H7 (cell line): ENCODE results near the gene KCNJ9. TPM values are rescaled to one million over a fixed set of nuclear protein-coding genes. Genes with fewer than 3 reads are reported as not detected.
"Not testable (repeated sequence)": the region's sequence is repeated elsewhere in the genome, so short reads cannot be mapped to it uniquely, and the experiment has no call there.

Experiments used
- DNase-seq: peaks from one replicate; pipeline ENCODE4 v3.0.0; 2012
- H3K27me3 ChIP-seq: 2 replicates; pipeline ENCODE4 v1.6.0; 2011; ENCODE audit warnings: mild to moderate bottlenecking, low read length; ENCODE audit not compliant: control insufficient read depth, insufficient read depth
- H3K36me3 ChIP-seq: replicated peaks from 2 replicates; pipeline ENCODE4 v1.5.1; 2011; ENCODE audit warnings: low read length; ENCODE audit not compliant: control insufficient read depth, insufficient read depth
- H3K4me3 ChIP-seq: 2 replicates; pipeline ENCODE4 v1.5.1; 2011; ENCODE audit warnings: low read depth, mild to moderate bottlenecking, control low read depth, low read length, moderate library complexity; ENCODE audit not compliant: insufficient read depth
- total RNA-seq: library from RNA; depleted of rRNA; stranded (reverse); fragments of >200 nt; shearing (Covaris generic); gene quantifications from 2 replicates; pipeline ENCODE4 v1.2.3, GENCODE V29; 2014; rRNA removed

KCNJ9 gene
- 0.07 TPM in 1 of 2 replicates, not detected in the other for total RNA-seq

DNA sequence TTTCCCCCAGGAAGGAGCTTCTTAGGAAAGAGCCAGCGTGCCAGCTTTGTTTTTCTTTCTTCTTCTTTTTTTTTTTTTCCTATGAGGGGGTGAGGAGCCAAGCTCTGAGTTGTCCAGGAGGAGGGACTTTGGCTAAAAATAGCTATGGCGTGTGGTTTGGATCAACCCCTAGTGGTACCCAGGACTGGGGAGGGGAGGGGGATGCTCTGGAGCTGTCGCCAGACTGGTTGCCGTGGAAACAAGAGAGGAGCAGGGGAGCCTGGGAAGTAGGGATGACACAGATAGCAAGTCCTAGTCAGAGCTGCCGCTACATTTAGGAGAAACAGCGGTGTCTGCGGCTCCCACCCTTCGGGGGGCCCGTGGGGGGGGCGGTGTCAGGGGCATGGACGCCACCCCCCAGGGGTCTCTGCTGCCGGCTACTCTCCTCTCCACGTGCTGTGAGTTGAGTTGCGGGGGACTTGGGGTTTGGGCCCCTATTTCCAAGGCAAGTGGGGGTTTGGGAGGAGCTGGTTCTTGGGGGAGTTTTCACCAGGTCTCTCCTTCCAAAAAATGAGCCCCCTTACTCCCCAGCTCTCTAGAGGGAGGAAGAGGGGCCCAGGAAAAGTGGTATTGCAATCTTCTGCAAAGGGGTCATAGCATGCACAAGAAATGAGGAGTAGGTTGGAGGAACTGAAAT lies at the start of gene KCNJ9:
Gene KCNJ9 (plus strand): TSS at position 278 of the 676 bp plus-strand sequence. CDS start 2,493 bp downstream, outside the sequence.
- Histone ChIP-seq H3K36me3 (no peaks in the 10 kb centered on the region), H3K27me3 (peaks cover 64% of the 10 kb centered on the region), H3K4me3 (no peak within 1 kb of the TSS)
- DNase-seq: peak; percentile 88

DNA sequence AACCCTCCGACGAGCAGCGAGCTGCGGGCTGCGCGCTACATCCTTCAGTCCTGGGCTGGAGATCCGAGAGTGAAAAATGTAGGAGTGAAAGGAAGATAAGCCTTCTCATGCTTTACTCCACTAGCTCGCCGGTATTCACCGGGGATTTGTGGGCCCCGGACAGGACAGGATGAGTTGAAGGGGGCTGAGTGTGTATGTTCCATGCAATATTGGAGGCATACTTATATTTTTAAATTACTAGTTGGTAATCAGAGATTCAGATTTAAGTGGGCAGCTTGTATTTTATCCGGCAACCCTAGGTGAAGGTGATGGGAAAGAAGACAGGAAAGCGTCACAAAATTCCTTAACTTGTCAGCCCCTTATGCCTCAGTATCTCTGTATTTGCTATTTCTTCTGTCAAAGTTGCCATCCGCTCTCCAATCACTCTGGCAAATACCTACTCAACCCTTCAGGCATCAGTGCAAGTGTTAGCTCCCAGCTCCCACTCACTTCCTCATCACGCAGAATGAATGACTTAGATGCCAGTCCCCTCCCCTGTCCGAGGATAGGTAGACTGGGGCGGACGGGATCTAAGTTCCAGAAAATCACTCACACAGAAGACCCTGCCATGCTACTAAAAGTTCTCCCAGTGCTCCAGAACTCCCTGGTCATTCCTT lies 49.0 kb upstream of the KCNJ9 start:
- Histone ChIP-seq H3K4me3 (peak overlapping the region; percentile 91), H3K27me3 (peaks cover 11% of the 10 kb centered on the region; the same call in 1 of the 2 replicates), H3K36me3 (no peaks in the 10 kb centered on the region)
- peak; percentile 37 for DNase-seq

DNA sequence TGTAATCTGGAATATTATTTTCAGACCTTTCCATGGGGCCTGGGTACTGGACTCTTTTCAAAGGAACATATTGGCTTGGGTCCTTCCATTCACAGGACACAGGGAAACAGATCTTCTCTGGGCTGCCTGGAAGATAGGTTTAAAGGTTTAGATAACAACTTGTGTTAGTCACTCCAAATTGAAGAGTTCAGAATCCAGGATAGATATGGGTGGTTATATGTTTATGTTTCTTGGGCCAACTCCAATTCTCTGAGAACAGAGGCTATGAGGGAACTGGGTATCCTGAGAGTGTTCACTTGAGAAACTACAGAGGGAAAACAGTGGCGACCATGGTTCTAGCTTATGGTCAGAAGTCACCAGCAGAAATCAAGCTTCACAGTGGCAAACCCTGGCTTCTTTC lies 40.9 kb upstream of the KCNJ9 start:
- DNase-seq: no peak
- no peaks in the 10 kb centered on the region for H3K36me3 ChIP-seq
- no peak overlapping the region for H3K4me3 ChIP-seq
- no peaks in the 10 kb centered on the region; the same call in 1 of the 2 replicates for H3K27me3 ChIP-seq

GRCh38 chr1:160043543-160043942 lies 37.8 kb upstream of the KCNJ9 start:
- Histone ChIP-seq H3K27me3 (peaks cover 13% of the 10 kb centered on the region; the same call in 1 of the 2 replicates), H3K4me3 (no peak overlapping the region), H3K36me3 (no peaks in the 10 kb centered on the region)
- no peak for DNase-seq

- DNase-seq: no peak
- no peaks in the 10 kb centered on the region for H3K36me3 ChIP-seq
- no peak overlapping the region for H3K4me3 ChIP-seq
- H3K27me3 ChIP-seq: peaks cover 13% of the 10 kb centered on the region; the same call in 1 of the 2 replicates
These were observed 35.7 kb upstream of the KCNJ9 start for GRCh38 chr1:160045653-160046052.

- peak; percentile 86 for DNase-seq
- H3K36me3 ChIP-seq: no peaks in the 10 kb centered on the region
- no peak overlapping the region for H3K4me3 ChIP-seq
- peaks cover 13% of the 10 kb centered on the region; the same call in 1 of the 2 replicates for H3K27me3 ChIP-seq
These were observed 34.7 kb upstream of the KCNJ9 start for GRCh38 chr1:160046494-160047110.

- no peaks in the 10 kb centered on the region for H3K36me3 ChIP-seq
- H3K27me3 ChIP-seq: peaks cover 16% of the 10 kb centered on the region; the same call in 1 of the 2 replicates
- DNase-seq: no peak
- no peak overlapping the region for H3K4me3 ChIP-seq
These were observed 34.0 kb upstream of the KCNJ9 start for GRCh38 chr1:160047111-160047991.

GRCh38 chr1:160048335-160048734 lies 33.0 kb upstream of the KCNJ9 start:
- H3K36me3 ChIP-seq: no peaks in the 10 kb centered on the region
- peaks cover 21% of the 10 kb centered on the region; the same call in 1 of the 2 replicates for H3K27me3 ChIP-seq
- no peak overlapping the region for H3K4me3 ChIP-seq
- DNase-seq: peak; percentile 57

DNA sequence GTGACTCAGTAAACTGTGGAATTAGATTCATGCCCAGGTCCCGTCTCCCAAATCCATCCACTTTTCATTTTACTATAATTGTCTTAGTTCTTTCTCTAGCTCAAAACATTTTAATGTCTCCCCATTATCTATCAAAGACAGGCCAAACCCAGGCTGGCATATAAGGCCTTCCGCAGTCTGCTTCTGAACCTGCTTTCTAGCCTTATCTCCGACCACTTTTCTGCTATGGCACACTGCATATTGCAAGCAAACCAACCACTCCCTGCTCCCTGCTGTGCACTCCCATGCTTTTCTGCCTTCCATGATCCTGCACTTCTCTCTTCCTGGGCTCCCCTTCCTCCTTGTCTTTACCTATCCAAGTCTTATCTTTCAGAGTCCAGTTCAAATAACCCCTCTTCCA lies 32.2 kb upstream of the KCNJ9 start:
- Histone ChIP-seq H3K36me3 (no peaks in the 10 kb centered on the region), H3K4me3 (no peak overlapping the region), H3K27me3 (peaks cover 26% of the 10 kb centered on the region; the same call in 1 of the 2 replicates)
- DNase-seq: no peak

DNA sequence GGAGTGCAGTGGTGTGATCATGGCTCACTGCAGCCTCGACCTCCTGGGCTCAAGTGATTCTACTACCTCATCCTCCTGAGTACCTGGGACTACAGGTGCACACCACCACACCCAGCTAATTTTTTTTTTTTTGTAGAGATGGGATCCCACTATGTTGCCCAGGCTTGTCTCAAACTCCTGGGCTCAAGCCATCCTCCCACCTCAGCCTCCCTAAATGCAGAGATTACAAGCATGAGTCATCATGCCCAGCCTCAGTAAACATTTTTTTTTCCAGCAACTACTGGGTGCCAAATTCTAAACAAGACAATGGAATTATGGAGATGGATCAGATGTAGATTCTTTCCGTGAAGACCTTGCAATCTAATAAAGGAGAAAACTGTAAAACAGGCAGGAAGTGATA lies 31.2 kb upstream of the KCNJ9 start:
- H3K27me3 ChIP-seq: peaks cover 27% of the 10 kb centered on the region; the same call in 1 of the 2 replicates
- not testable (repeated sequence) for DNase-seq

DNA sequence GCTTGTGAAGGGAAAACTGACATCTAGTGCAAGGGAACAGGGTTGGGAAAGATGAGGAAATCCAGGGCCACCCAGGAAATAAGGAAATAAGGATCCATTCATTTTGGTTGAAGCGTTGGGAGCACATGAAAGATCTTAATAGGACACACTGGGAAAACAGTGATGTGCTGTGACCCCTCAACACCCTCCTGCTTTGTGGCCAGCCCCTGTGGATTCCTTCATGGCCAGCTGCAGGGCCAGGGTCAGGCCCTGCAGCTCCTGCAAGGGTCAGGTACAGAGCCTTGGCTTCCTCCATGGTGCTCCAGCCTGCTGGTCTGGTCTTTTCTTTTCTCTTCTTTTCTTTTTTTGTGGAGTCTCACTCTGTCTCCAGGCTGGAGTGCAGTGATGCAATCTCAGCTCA lies 30.7 kb upstream of the KCNJ9 start:
- H3K4me3 ChIP-seq: no peak overlapping the region
- H3K36me3 ChIP-seq: no peaks in the 10 kb centered on the region
- no peak for DNase-seq
- H3K27me3 ChIP-seq: peaks cover 26% of the 10 kb centered on the region; the same call in 1 of the 2 replicates

More for the DNA sequence above, 31.2 kb upstream of the KCNJ9 start:
- not testable (repeated sequence) for H3K36me3 ChIP-seq, H3K4me3 ChIP-seq

GRCh38 chr1:160052936-160053335 lies 28.4 kb upstream of the KCNJ9 start:
- Histone ChIP-seq H3K36me3 (no peaks in the 10 kb centered on the region), H3K27me3 (peaks cover 20% of the 10 kb centered on the region; the same call in 1 of the 2 replicates), H3K4me3 (no peak overlapping the region)
- no peak for DNase-seq

DNA sequence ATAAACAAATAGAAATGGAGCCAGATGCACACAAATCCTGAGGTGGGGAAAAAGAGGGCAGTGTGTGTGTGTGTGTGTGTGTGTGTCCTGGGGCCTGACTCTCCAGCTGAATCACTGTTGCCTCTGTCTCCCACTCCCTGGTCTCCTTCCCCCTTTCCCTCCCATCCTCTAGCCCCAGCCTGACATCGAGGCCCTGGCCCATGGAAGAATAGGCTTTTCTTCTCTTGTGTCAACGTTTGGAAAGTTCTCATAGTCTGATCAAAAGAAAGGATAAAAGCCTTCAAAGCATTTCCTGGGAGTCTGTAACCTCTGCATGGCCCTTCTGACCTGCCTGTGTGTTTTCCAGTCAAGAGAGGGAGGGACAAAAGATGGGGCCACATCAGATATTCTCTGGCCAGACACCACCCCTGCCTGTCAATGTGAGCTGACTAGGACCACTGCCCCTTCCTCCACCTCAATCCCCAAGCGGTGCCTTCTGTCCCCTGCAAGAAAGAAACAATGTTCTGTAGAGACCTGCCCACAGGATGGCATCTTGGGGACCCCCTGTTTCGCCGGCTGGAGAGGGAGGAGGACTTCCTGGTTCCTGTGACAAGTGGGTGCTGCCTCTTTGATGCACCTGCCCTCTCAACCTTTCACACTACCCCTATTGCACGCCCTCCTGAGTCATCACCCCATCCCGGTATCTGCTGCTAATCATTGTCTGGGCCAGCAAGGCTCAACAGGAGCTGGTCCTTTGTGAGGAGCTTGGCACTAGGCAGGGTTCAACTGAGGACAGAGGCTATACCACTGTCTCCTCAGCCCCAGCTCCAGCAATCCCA lies 27.6 kb upstream of the KCNJ9 start:
- H3K4me3 ChIP-seq: no peak overlapping the region
- H3K36me3 ChIP-seq: no peaks in the 10 kb centered on the region
- peaks cover 20% of the 10 kb centered on the region; the same call in 1 of the 2 replicates for H3K27me3 ChIP-seq
- DNase-seq: no peak
